Measurements from ENCODE around the gene SLC46A1. TPM values are rescaled to one million over a fixed set of nuclear protein-coding genes. Genes with fewer than 3 reads are reported as not detected.

SLC46A1 gene
- total and polyA plus RNA-seq, 11 donors: 2.6 to 13.9 (median 4.6) TPM

DNA sequence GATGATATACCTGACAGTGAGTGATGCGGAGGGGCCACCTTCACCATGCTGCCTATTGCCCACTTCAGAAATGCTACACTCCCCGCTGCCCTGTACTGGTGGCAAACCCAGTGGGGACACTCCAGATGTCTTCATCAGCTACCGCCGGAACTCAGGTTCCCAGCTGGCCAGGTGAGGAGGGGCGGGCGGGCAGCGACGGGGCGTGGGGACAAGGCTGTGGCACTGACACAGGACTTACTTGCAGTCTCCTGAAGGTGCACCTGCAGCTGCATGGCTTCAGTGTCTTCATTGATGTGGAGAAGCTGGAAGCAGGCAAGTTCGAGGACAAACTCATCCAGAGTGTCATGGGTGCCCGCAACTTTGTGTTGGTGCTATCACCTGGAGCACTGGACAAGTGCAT lies 17.9 kb downstream of the SLC46A1 start:
- H3K27me3 ChIP-seq: no peaks in the 10 kb centered on the region
- no peaks in the 10 kb centered on the region for H3K9me3 ChIP-seq
- no peak overlapping the region for H3K27ac ChIP-seq
- H3K36me3 ChIP-seq: peaks cover 0 to 66% (median 50%) of the 10 kb centered on the region in 9 donors
- 96 to 98% (median 97%) methylated on average over 9 to 11 of the region's 11 CpGs for WGBS, 4 donors
- H3K4me3 ChIP-seq: no peak overlapping the region
- intact Hi-C loops (cut with DNase I): no loop called here
- TF ChIP-seq CTCF (IDR thresholded peaks at IDR 0.05): no peak
- no peak for ATAC-seq
- peaks cover 0 to 15% (median 3%) of the 10 kb centered on the region in 12 donors for H3K4me1 ChIP-seq
- no peak for DNase-seq

DNA sequence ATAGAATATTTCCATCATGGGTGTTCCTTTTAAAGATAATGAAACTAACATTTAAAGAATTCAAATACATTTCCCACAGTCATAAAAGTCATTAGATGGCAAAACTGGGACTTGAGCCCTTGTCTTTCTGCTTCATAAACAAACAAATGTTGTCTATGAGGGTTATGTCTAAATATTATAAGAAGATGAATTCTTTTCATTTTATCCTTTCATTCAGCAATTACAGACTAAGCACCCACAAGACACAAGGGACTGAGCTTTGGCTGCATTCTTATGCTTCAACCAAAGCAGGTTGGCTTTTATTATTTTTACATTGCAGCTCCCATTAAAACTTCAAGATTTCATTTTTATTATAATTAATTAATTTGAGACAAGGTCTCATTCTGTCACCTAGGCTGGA lies 19.6 kb downstream of the SLC46A1 start:
- no peaks in the 10 kb centered on the region for H3K9me3 ChIP-seq
- H3K36me3 ChIP-seq: peaks cover 0 to 49% (median 37%) of the 10 kb centered on the region in 9 donors
- DNase-seq: no peak
- intact Hi-C loops (cut with DNase I): no loop called here
- no peak for ATAC-seq
- H3K4me1 ChIP-seq: peaks cover 0 to 18% (median 4%) of the 10 kb centered on the region in 12 donors
- TF ChIP-seq CTCF (IDR thresholded peaks at IDR 0.05): no peak
- no peak for TF ChIP-seq POLR2A (IDR thresholded peaks at IDR 0.05)
- H3K27me3 ChIP-seq: peaks cover 0 to under 1% (median 0%) of the 10 kb centered on the region in 9 donors
- no peak overlapping the region for H3K4me3 ChIP-seq
- no peak overlapping the region for H3K27ac ChIP-seq

DNA sequence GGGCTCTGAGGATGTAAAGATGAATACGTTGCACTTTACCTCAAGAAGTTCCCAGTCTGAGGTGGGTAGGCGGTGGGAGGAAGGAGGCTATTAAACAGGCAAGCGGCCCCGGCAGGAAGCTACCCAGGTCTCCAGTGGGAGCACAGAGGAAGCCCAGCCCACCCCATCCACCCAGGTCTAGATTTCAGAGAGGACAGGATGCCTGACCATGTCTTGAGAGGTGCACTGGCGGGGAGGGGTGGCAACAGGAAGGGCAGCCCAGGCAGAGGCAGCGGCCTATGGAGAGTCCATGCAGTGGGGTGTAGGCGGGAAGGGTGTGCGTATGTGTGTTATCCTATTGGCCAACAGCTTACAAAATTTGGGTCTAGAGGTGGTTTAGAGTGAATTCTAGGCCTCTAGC lies 20.6 kb downstream of the SLC46A1 start:
- Histone ChIP-seq H3K4me1 (peaks cover 0 to 25% (median 4%) of the 10 kb centered on the region in 12 donors), H3K27me3 (peaks cover 0 to 8% (median 0%) of the 10 kb centered on the region in 9 donors), H3K27ac (no peak overlapping the region), H3K9me3 (no peaks in the 10 kb centered on the region), H3K4me3 (peak overlapping the region in 6 of 12 donors; percentile 49 to 59 (median 56)), H3K36me3 (peaks cover 0 to 39% (median 27%) of the 10 kb centered on the region in 9 donors)
- DNase-seq: no peak
- no peak for TF ChIP-seq CTCF (IDR thresholded peaks at IDR 0.05)
- TF ChIP-seq POLR2A (IDR thresholded peaks at IDR 0.05): no peak
- intact Hi-C loops (cut with DNase I): no loop called here
- ATAC-seq: no peak
- 80 to 96% (median 85%) methylated on average over 8 of the region's 8 CpGs for WGBS, 4 donors

DNA sequence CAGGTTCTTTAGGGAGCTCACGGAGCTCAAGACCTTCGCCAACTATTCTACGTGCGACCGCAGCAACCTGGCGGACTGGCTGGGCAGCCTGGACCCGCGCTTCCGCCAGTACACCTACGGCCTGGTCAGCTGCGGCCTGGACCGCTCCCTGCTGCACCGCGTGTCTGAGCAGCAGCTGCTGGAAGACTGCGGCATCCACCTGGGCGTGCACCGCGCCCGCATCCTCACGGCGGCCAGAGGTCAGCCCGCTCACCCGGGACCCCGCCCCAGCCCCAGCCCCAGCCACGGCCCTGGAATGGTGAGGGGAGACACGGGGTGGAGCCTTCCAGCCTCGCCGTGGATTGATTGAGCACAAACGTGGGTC lies 21.0 kb downstream of the SLC46A1 start:
- H3K9me3 ChIP-seq: no peaks in the 10 kb centered on the region
- H3K4me3 ChIP-seq: peak overlapping the region in 11 of 12 donors; percentile 3 to 60 (median 55)
- peaks cover 0 to 35% (median 23%) of the 10 kb centered on the region in 9 donors for H3K36me3 ChIP-seq
- intact Hi-C loops (cut with DNase I): no loop called here
- DNase-seq: no peak
- peak in 3 of 4 donors; percentile 8 to 21 (median 20) for ATAC-seq
- WGBS, 4 donors: 22 to 50% (median 41%) methylated on average over 14 to 29 of the region's 29 CpGs
- H3K27me3 ChIP-seq: peaks cover 0 to 8% (median 0%) of the 10 kb centered on the region in 9 donors
- no peak for TF ChIP-seq POLR2A (IDR thresholded peaks at IDR 0.05)
- TF ChIP-seq CTCF (IDR thresholded peaks at IDR 0.05): no peak
- H3K27ac ChIP-seq: no peak overlapping the region
- H3K4me1 ChIP-seq: peaks cover 0 to 25% (median 4%) of the 10 kb centered on the region in 12 donors

Measured in heart left ventricle (tissue), 16 donors.